A673 (cell line): Measurements from ENCODE around the gene ZBTB20. TPM values are rescaled to one million over a fixed set of nuclear protein-coding genes. Genes with fewer than 3 reads are reported as not detected.

Source experiments
- BruUV-seq: library from RNA; stranded (reverse); fragments of 400-500 nt; replicated peaks from 2 replicates; lab custom pipeline; 2021; lab: Mats Ljungman, UMichigan
- CTCF ChIA-PET: fragments of 300-600 bp; sonication (Branson Sonifier 250); formaldehyde crosslinking; loops from one replicate; lab custom pipeline; 2022; ENCODE audit warnings: antibody characterized with exemption; lab: Charles Lee
- POLR2A ChIA-PET: fragments of 300-600 bp; sonication (Branson Sonifier 250); formaldehyde crosslinking; loops from one replicate; lab custom pipeline; 2022; ENCODE audit warnings: antibody characterized with exemption; ENCODE audit not compliant: low non-redundant PET; lab: Charles Lee
- DNase-seq: peaks from one replicate; pipeline ENCODE4 v3.0.0-alpha.2; 2015; ENCODE audit warnings: low spot score
- H3K27ac ChIP-seq: fragments of 200-600 bp; sonication (generic); 2 replicates; pipeline ENCODE4 v1.5.1; 2016; ENCODE audit warnings: mixed run types, low read depth, mild to moderate bottlenecking, mixed read lengths, antibody characterized with exemption, low read length; ENCODE audit not compliant: poor library complexity, severe bottlenecking
- H3K27me3 ChIP-seq: fragments of 200-600 bp; sonication (generic); replicated peaks from 2 replicates; pipeline ENCODE4 v1.6.1; 2017; ENCODE audit warnings: mixed run types, low read depth, mild to moderate bottlenecking, mixed read lengths, antibody characterized with exemption, low read length; ENCODE audit not compliant: insufficient read depth, poor library complexity
- H3K36me3 ChIP-seq: fragments of 200-600 bp; sonication (generic); 2 replicates; pipeline ENCODE4 v1.6.1; 2016; ENCODE audit warnings: mixed run types, mild to moderate bottlenecking, mixed read lengths, antibody characterized with exemption, low read length; ENCODE audit not compliant: insufficient read depth, poor library complexity, severe bottlenecking
- H3K4me1 ChIP-seq: fragments of 200-600 bp; sonication (generic); 2 replicates; pipeline ENCODE4 v1.6.1; 2017; ENCODE audit warnings: mixed run types, mild to moderate bottlenecking, mixed read lengths, antibody characterized with exemption, low read length; ENCODE audit not compliant: insufficient read depth, poor library complexity, severe bottlenecking
- H3K4me3 ChIP-seq: fragments of 200-600 bp; sonication (generic); 2 replicates; pipeline ENCODE4 v1.5.1; 2016; ENCODE audit warnings: low read depth, mixed run types, mild to moderate bottlenecking, mixed read lengths, low read length; ENCODE audit not compliant: poor library complexity, severe bottlenecking
- H3K9me3 ChIP-seq: fragments of 200-600 bp; sonication (generic); 2 replicates; pipeline ENCODE4 v1.6.1; 2016; ENCODE audit warnings: mixed run types, low read depth, mild to moderate bottlenecking, mixed read lengths, antibody characterized with exemption, low read length; ENCODE audit not compliant: poor library complexity, severe bottlenecking
- CTCF ChIP-seq: fragments of 300-800, 200-600 bp; sonication (generic); conservative IDR thresholded peaks from 2 replicates; pipeline ENCODE4 v1.5.1; 2017; ENCODE audit warnings: low read depth, mild to moderate bottlenecking, antibody characterized with exemption, low read length, moderate library complexity, mixed read lengths
- EZH2 ChIP-seq: fragments of 200-600 bp; sonication (generic); IDR thresholded peaks from 2 replicates; pipeline ENCODE4 v1.6.1; 2017; ENCODE audit warnings: borderline replicate concordance, low read depth, mild to moderate bottlenecking, mixed read lengths, antibody characterized with exemption, low read length; ENCODE audit not compliant: poor library complexity, severe bottlenecking
- intact Hi-C: fragments of 100-400 bp; cut with micrococcal nuclease; formaldehyde crosslinking; loops from one replicate; pipeline ENCODE4 v1.10.0; 2022; ENCODE audit not compliant: unreplicated experiment
- total RNA-seq: library from RNA; stranded (reverse); gene quantifications from 2 replicates; pipeline ENCODE4 v1.2.3, GENCODE V29; 2021

The ZBTB20 gene
- total RNA-seq, 1 experiment from 2014 or later = 13.5 TPM

- CTCF ChIA-PET = no interaction called here
- intact Hi-C loops = no loop called here
- H3K27me3 ChIP-seq = no peaks in the 10 kb centered on the region
These were observed 722.8 kb downstream of the ZBTB20 start for GRCh38 chr3:114424337-114424736.

DNA sequence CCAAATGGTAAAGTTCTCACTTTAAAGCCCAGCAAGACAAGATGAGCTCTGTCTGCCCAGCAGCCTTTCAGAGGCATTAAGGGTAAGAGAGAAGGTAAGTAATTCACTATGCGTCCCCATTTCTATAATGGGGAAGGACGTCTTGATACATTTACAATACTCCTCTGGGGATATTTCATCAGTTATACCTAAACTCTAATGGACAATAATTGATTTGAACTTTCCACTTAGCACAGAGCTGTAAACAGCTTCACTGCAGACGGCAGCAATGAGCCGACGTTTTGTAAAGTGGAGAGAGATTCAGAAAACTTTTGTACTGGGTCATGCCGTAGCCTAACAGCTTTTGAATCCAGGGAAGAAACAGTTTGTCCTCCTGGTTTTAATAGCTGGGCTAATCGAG lies 725.9 kb downstream of the ZBTB20 start:
- Histone ChIP-seq H3K36me3 (no peaks in the 10 kb centered on the region), H3K4me3 (no peak overlapping the region), H3K27ac (no peak overlapping the region), H3K4me1 (peaks cover 20% of the 10 kb centered on the region), H3K27me3 (no peaks in the 10 kb centered on the region), H3K9me3 (no peaks in the 10 kb centered on the region)
- no peak for TF ChIP-seq EZH2
- no peak for DNase-seq
- CTCF ChIA-PET = no interaction called here
- intact Hi-C loops = no loop called here
- BruUV-seq = no TSS peak
- POLR2A ChIA-PET = no interaction called here

More at GRCh38 chr3:114424337-114424736, 722.8 kb downstream of the ZBTB20 start:
- no peaks in the 10 kb centered on the region for H3K9me3 ChIP-seq
- POLR2A ChIA-PET = no interaction called here
- H3K27ac ChIP-seq = no peak overlapping the region
- DNase-seq = no peak
- H3K4me3 ChIP-seq = no peak overlapping the region
- TF ChIP-seq EZH2 = no peak
- no peak for TF ChIP-seq CTCF
- no TSS peak for BruUV-seq
- no peaks in the 10 kb centered on the region for H3K36me3 ChIP-seq
- no peaks in the 10 kb centered on the region for H3K4me1 ChIP-seq

GRCh38 chr3:114420072-114420471 lies 727.0 kb downstream of the ZBTB20 start:
- intact Hi-C loops = no loop called here

More at GRCh38 chr3:114420072-114420471, 727.0 kb downstream of the ZBTB20 start:
- Histone ChIP-seq H3K36me3 (no peaks in the 10 kb centered on the region), H3K9me3 (no peaks in the 10 kb centered on the region), H3K27me3 (no peaks in the 10 kb centered on the region), H3K4me3 (no peak overlapping the region), H3K27ac (no peak overlapping the region), H3K4me1 (peaks cover 25% of the 10 kb centered on the region)
- ChIA-PET POLR2A (no interaction called here), CTCF (interaction anchor here (0.6 to 2.9 kb wide), 3 partner anchors 36 to 548 kb away, joined by 3 to 56 read pairs (median 8); no protein-coding TSS in a partner anchor)
- TF ChIP-seq EZH2 (no peak), CTCF (no peak)
- no TSS peak for BruUV-seq
- DNase-seq = no peak
